HEK293 (cell line): Measurements from ENCODE around the gene ASCL2.

ENCODE experiments used
- HOXA7 ChIP-seq: sonication (generic); formaldehyde crosslinking; IDR thresholded peaks from 2 replicates; pipeline ENCODE4 v1.8.1; 2022; ENCODE audit warnings: missing genetic modification reagents, borderline replicate concordance
- SP2 ChIP-seq: fragments of 450-650 bp; formaldehyde crosslinking; IDR thresholded peaks from 2 replicates; pipeline ENCODE4 v1.5.1; 2016; ENCODE audit warnings: missing biosample characterization, missing genetic modification characterization
- ZBTB48 ChIP-seq: fragments of 450-650 bp; formaldehyde crosslinking; IDR thresholded peaks from 2 replicates; pipeline ENCODE4 v1.5.1; 2016; ENCODE audit warnings: missing biosample characterization, missing genetic modification characterization
- ZNF112 ChIP-seq: fragments of 450-650 bp; formaldehyde crosslinking; IDR thresholded peaks from 2 replicates; pipeline ENCODE4 v1.5.0; 2017; ENCODE audit warnings: missing biosample characterization, missing genetic modification characterization
- ZNF324 ChIP-seq: fragments of 450-650 bp; formaldehyde crosslinking; IDR thresholded peaks from 2 replicates; pipeline ENCODE4 v1.5.1; 2016; ENCODE audit warnings: missing biosample characterization, missing genetic modification characterization
- ZNF501 ChIP-seq: fragments of 450-650 bp; formaldehyde crosslinking; IDR thresholded peaks from 2 replicates; pipeline ENCODE4 v1.5.1; 2016; ENCODE audit warnings: missing biosample characterization, missing genetic modification characterization
- ZNF677 ChIP-seq: fragments of 450-650 bp; IDR thresholded peaks from 2 replicates; pipeline ENCODE4 v1.5.0; 2018; ENCODE audit warnings: missing biosample characterization, mild to moderate bottlenecking, missing genetic modification characterization, moderate library complexity
- ZSCAN23 ChIP-seq: fragments of 450-650 bp; formaldehyde crosslinking; IDR thresholded peaks from 2 replicates; pipeline ENCODE4 v1.5.1; 2016; ENCODE audit warnings: missing biosample characterization, missing genetic modification characterization
- TF ChIP-seq, protein P1 (sequence below): fragments of 450-650 bp; formaldehyde crosslinking; IDR thresholded peaks from 2 replicates; pipeline ENCODE4 v1.5.1; 2016; ENCODE audit warnings: missing biosample characterization, missing genetic modification characterization
- TF ChIP-seq, protein P2 (sequence below): fragments of 450-650 bp; formaldehyde crosslinking; IDR thresholded peaks from 2 replicates; pipeline ENCODE4 v1.5.1; 2016; ENCODE audit warnings: missing biosample characterization, missing genetic modification characterization
- TF ChIP-seq, protein P3 (sequence below): fragments of 450-650 bp; formaldehyde crosslinking; IDR thresholded peaks from 2 replicates; pipeline ENCODE4 v1.5.1; 2016; ENCODE audit warnings: missing biosample characterization, missing genetic modification characterization

DNA sequence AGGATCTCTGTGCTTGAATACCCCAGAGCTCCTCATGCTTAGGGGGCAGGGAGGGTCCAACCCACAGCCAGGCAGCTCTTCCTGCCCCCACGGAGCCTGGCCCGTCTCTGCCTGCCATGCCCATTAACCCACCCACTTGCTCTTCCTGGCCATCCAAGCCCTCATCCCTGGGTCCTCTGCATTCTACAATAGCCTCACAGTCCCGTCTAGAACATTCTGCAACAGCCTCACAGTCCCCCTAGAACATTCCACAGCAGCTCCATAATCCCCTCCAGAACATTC lies 46.5 kb upstream of the ASCL2 start:
- TF ChIP-seq, protein P1, sequence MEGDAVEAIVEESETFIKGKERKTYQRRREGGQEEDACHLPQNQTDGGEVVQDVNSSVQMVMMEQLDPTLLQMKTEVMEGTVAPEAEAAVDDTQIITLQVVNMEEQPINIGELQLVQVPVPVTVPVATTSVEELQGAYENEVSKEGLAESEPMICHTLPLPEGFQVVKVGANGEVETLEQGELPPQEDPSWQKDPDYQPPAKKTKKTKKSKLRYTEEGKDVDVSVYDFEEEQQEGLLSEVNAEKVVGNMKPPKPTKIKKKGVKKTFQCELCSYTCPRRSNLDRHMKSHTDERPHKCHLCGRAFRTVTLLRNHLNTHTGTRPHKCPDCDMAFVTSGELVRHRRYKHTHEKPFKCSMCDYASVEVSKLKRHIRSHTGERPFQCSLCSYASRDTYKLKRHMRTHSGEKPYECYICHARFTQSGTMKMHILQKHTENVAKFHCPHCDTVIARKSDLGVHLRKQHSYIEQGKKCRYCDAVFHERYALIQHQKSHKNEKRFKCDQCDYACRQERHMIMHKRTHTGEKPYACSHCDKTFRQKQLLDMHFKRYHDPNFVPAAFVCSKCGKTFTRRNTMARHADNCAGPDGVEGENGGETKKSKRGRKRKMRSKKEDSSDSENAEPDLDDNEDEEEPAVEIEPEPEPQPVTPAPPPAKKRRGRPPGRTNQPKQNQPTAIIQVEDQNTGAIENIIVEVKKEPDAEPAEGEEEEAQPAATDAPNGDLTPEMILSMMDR (tag by site-specific recombination): no peak
- TF ChIP-seq ZBTB48 (tag by site-specific recombination): no peak
- no peak for TF ChIP-seq ZSCAN23
- TF ChIP-seq, protein P2, sequence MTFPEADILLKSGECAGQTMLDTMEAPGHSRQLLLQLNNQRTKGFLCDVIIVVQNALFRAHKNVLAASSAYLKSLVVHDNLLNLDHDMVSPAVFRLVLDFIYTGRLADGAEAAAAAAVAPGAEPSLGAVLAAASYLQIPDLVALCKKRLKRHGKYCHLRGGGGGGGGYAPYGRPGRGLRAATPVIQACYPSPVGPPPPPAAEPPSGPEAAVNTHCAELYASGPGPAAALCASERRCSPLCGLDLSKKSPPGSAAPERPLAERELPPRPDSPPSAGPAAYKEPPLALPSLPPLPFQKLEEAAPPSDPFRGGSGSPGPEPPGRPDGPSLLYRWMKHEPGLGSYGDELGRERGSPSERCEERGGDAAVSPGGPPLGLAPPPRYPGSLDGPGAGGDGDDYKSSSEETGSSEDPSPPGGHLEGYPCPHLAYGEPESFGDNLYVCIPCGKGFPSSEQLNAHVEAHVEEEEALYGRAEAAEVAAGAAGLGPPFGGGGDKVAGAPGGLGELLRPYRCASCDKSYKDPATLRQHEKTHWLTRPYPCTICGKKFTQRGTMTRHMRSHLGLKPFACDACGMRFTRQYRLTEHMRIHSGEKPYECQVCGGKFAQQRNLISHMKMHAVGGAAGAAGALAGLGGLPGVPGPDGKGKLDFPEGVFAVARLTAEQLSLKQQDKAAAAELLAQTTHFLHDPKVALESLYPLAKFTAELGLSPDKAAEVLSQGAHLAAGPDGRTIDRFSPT (tag by site-specific recombination): no peak
- TF ChIP-seq, protein P3, sequence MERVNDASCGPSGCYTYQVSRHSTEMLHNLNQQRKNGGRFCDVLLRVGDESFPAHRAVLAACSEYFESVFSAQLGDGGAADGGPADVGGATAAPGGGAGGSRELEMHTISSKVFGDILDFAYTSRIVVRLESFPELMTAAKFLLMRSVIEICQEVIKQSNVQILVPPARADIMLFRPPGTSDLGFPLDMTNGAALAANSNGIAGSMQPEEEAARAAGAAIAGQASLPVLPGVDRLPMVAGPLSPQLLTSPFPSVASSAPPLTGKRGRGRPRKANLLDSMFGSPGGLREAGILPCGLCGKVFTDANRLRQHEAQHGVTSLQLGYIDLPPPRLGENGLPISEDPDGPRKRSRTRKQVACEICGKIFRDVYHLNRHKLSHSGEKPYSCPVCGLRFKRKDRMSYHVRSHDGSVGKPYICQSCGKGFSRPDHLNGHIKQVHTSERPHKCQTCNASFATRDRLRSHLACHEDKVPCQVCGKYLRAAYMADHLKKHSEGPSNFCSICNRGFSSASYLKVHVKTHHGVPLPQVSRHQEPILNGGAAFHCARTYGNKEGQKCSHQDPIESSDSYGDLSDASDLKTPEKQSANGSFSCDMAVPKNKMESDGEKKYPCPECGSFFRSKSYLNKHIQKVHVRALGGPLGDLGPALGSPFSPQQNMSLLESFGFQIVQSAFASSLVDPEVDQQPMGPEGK (tag by site-specific recombination): no peak
- no peak for TF ChIP-seq ZNF677
- no peak for TF ChIP-seq ZNF112 (tag by site-specific recombination)
- TF ChIP-seq HOXA7 (CRISPR knock-in tag): no peak
- TF ChIP-seq ZNF501 (tag by site-specific recombination): no peak
- TF ChIP-seq SP2 (tag by site-specific recombination): no peak
- TF ChIP-seq ZNF324 (tag by site-specific recombination): no peak
